ENCODE measurements around the gene NATD1. TPM values are rescaled to one million over a fixed set of nuclear protein-coding genes. Genes with fewer than 3 reads are reported as not detected.

The NATD1 gene
- total RNA-seq, 1 donor from 2014 or later = 20.6 TPM

DNA sequence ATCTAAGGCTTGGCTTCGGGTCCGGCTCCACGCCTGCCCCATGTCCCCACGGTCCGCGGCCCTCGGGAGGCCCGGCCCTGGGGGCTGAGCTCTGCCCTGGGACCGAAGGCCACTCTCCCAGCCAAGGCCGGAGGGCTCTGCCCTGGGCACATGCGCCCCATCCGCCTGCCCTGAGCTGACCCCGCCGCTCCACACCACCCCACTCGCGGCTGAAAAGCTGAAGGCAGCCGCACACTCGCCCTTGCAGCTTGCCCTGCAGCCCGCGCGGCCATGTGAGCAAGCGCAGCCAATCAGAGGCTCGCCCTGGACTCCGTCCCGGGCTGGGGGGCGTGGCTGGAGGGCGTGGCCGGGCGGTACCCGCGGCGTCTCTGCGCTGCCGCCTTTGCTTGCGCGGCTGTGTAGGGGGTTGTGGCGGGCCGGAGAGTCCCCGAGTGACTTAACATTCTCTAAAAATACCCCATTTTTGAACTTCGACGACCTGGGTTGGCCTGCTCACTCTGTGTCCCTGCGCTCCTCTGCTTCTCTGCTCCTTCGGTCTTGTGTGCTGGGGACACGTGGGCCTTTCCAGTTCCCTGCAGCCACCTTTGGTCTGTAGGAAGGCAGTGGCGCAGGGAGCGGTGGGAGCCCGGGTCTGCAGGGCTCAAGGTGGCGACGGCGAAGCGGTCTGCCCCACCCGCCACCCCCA is 22.5 kb upstream of the NATD1 start:
- DNase-seq (ENCODE audit: low spot score) = peak; percentile 95

DNA sequence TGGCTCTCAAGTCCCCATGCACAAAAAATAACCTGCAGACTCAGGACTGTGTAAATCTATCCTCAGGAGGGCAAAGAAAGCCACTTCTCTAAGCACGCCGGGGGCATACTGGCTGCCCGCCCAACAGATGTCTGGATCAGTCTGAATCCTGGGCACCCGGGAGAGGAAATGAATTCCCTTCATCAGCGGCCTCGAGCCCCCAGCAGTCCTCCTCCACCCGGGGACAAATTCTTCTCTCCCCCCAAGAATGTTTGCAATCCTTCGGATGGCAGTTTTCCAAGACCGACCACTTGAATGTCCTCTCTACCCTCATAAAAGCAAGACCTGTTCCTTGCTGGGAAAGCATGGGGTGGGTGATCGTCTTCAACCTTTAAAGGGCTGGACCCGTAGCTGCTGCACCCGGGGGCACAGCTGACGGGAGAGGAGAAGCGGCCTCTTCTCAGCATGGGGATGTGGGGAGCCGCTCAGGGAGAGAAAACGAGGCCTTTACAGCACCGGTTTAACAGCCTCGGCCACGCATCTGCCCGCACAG is 21.9 kb upstream of the NATD1 start:
- DNase-seq (ENCODE audit: low spot score) = no peak

DNA sequence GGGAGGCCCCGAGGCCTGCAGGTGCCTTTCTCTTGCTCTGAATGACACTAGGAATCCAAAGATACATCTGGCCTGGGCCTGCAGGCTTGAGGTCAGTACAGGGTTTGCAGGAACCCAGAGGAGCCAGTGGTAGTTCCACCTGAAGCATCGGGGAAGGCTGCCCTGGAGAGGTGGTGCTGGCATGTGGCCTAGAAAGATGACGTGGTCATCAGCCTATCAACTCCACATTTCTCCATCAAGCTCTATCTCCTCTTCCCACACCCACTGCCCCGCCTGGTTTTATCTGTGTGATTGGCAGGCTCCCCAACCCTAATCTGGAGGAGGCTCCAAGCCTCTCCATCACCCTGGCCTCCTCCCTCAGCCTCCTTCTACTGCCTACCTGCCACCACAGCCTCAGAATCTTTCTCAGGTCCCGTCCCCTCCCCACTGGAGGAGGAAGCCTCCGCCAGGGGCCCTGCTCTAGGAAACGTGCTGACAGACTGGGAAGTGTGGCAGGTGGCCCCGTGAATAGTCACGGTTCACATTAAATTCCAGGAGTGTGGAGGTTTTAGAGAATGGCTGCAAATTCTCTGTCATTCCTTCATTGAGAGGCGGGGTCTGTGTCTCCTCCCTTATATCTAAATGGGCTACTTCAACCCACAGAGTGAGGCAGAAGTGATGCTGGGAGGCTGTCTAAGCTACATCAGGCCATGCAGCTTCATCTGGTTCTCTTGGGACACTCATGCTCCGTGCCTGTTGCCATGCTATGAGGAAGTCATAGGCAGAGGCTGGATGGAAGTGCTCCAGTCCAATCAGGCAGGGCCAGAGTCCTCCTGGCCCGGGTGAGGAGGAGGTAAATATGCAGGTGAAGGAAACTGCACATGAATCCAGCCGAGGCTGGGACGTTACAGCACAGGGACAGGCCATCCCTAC is 19.9 kb upstream of the NATD1 start:
- DNase-seq (ENCODE audit: low spot score) = no peak

DNA sequence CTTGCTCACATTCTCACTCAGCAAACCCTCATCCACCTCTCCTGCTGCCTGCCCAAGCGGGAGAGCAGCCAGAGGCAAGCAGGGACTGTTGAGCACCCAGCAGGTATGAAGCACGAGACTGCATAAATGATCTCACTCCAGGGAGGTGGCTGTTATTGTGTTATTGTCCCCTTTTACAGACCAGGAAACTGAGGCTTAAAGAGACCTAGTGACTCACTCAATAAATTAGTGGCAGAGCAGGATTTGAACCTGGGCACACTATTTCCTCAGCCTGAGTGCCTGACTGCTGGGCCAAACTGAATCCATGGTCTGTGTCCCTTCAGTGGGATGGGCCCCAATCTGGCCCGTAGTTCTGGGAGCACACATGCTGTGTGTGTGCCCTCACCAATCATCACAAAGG is 19.0 kb upstream of the NATD1 start:
- no peak for DNase-seq (ENCODE audit: low spot score)

DNA sequence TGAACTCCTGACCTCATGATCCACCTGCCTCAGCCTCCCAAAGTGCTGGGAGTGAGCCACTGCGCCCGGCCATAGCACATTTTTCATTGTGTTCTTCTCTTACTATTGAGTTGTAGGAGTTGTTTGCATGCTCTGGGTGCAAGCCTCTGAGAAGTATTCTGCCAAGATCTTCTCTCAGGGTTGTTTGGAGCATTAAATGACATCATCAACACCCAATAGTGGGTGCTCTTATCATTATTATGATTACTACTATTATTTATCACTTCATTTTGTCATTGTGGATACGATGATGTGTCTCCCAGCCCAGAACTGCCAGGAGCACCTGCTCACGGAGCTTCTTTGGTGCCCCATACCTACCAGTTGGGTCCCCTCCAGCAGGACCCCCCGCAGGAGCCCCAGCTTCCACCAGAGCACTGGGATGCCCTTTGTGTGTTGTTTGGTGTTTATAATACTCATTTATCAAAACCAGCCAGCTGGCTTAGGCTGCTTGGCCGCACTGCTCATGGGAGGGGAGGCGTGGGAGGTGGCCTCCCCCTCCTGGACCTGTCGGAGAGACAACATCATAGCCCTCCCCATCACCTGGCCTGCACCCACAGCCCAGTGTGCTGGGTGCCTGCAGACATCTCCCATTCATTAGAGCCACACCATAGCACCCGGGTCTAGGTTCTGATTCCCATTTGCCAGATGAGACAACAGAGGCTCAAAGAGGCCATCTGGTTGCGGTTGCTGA is 18.4 kb upstream of the NATD1 start:
- DNase-seq (ENCODE audit: low spot score) = no peak

DNA sequence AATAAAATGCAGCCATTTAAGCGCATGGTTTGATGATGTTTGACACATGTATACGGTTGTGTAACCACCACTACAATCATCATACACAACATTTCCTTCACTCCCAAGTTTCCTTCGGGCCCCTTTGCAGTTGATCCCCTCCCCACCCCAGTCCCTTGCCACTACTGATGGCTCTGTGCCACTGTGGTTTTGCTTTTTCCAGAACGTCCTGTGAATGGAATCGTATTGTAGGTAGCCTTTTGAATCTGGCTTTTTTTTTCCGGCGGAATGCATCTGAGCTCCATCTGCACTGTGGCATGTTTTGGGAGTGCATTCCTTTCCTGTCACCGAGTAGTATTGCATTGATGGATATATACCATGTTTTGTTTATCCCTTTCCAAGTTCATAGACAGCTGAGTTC is 16.2 kb upstream of the NATD1 start:
- no peak for DNase-seq (ENCODE audit: low spot score)

DNA sequence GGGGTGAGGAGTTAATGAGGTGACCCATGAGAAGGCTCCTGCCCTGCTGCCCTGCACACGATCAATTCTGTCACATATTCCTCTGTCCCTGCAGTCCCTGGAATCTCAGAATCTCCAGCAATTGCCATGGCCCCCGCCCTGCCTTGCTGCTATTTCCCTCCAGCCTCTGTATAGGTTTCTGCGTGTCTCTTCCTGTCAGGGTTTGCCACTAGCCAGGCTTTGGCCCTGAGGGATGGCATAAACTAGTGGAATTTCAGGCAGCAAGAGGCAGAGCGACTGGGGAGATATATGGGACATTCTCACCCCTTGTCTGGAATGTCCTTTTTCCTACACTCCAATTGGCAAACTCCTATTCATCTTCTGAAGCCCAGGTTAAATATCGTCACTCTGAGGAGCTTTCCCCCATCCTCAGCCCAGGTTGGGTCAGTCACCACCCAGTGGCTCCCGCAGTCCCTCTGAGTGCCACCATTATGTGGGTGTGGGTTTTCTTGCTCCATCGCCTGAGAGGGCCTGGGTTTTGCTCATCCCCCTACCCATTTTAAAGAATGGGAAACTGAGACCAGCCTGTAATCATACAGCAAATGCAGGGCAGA is 15.5 kb upstream of the NATD1 start:
- DNase-seq (ENCODE audit: low spot score) = no peak

DNA sequence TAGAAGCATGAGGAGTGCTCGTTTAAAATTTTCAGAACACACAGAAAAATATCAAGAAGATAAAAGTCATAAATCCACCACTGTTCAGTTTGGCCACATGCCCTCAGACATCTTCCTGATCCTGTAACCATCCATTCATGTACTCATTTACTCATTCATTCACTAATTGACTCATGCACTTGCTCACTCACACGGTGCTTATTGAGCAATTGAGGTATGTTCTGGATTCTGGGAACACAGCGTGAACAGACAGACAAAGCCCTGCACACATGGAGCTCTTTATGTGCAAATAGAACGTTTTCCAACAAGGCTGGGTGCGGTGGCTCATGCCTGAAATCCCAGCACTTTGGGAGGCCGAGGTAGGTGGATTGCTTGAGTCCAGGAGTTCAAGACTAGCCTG is 10.2 kb upstream of the NATD1 start:
- DNase-seq (ENCODE audit: low spot score) = no peak

DNA sequence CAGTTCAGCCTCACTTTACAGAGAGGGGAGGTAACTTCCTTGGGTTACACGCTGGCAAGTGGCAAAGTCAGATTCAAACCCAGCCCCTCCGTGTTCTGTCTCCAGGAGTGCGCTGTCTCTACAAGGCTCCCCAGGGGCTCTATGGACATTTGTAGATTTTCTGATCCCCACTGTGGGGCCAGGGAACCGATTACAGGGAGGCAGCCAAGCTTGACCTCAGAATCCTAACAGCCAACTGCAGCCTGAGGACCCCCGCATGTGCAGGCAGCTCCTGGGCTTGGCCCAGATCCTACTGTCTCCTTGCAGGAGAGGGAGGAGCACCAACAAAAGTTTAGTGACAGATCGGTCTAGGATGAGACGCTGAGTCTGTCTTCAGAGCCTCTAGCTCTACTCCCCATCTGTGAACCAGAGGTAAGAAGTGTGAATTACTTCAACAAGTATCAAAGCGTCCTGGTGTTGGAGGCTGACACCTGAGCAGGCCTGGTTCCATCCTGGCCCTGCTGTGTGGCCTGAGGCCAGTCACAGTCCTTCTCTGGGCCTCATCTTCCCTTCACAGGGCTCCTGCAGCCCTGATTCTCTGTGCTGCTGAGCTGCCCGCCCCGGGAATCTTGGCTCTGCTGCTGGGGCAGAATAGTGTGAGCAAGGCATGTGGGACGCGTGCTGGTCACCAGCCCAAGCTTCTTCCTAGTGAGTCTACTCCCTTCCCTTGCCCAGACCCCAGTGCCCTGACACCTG is 9.2 kb upstream of the NATD1 start:
- no peak for DNase-seq (ENCODE audit: low spot score)

DNA sequence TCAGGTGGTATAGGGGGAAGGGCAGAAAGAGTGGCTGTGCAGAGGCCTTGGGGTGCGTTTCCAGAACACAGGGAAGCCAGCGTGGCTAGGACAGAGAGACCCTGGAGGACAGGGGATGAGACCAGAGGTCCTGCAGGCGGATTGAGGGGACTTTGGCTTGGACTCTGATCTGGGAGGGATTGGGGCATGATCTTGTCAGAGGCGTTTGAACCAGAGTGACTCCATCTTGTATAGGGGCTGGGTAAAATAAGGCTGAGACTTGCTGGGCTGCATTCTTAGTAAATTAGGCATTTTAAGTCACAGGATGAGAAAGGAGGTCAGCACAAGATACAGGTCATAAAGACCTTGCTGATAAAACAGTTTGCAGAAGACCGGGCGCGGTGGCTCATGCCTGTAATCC is 5.4 kb upstream of the NATD1 start:
- DNase-seq (ENCODE audit: low spot score) = no peak

DNA sequence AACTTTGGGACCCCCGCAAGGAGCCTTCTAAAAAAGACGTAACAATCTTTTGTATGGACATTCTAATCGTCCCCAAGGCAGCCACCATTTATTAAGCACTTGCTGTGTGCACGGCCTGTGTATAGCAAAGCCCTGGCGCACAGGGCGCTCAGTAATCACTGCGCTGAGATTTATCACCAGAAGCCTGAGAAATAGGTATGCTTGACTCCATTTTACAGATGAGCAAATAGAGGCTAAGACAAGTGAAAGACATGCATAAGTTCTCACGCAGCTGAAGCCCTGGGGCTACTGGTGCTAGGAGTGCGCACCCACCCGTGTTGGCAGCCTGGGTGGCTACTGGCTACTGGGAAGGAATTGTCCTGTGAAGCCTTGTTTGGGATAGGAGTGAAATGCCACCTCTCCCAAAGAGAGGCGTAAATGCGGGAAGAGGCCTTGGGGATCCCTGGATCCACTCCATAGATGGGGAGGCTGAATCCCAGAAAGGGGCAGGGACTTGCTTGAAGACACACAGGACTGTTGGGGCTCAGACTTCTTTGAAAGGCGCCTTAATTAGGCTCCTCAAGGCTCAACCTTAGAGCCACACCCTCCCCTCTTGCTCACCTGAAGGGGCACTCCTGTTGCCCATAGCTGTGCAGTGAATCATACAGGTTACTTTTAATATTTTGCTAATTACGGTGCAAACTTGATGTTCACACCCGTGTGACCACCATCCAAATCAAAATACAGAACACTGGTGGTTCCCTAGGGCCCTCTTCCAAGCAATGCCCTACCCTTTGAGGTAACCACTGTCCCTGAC is 634 bp upstream of the NATD1 start:
- no peak for DNase-seq (ENCODE audit: low spot score)

DNA sequence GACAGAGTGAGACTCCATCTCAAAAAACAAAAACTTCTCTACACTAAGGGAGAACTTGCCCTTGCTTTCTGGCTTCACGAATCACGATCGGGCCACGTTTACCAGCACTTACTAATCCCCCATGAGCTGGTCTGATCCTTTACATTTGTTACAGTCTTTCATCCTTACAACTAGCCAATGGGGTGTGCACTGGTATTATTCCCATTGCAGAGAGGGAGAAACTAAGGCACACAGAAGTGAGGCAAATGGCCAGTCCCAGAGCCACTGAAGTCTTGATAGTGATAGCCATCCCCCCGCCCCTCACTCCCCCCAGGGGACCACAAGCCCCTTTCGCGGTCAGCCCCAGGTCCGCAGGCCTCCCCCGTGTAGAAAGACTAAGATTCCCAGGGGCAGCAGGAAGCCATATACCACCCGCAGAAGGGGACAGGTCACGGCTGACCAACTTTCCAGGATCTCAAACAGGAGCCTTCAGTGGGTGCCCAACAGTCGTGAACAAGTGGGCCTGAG is 868 bp downstream of the NATD1 start:
- DNase-seq (ENCODE audit: low spot score) = no peak

DNA sequence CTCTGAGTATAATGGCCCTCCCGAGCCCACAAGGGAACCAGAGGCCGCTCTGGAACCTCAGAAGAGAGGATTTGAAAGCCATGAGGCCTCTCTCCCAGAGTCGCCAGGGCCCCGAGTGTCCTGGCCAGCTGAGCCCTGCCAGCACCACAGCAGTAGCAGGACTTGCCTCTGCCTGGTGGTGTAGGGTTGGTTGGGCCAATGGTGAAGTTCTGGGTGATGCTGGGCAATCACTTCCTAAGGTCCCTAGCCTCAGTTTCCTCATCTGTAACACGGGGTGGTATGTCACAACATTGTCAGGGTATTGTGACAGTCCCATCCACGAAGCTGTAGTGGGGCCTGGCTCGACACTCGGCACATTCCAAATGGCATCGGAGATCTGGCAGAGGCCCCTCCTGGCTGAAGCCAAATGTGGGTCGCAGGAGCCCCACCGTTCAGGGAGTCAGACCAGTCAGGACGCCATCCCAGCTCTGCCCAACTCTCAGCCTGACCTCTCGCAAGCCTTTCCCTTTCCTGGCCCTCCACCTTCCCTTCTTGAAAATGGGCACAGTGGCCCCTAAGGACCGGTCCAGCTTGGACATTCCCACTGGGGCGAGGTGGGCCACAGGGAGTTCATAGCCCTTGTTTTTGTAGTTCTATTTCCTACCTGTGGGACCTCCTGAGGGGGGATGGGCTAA is 1.7 kb downstream of the NATD1 start:
- DNase-seq (ENCODE audit: low spot score) = no peak

DNA sequence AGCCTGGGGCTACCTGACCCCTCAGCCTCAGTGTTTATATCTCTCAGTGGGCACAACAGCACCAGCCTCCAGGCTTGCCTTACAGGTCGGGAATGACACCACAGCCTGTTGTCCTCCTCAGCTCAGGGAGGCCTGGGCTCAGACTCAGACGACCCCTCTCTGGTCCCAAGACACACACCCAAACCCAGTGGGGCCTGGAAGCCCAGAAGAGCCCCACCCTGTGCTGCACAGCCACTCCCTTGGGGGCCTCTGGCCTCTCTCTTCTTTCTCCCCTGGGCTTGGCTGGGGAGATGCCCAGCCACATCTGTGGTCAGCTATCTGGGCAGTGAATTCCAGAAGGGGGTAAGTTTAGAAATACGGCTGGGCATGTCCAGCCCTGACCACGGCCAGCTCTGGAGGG is 2.4 kb downstream of the NATD1 start:
- DNase-seq (ENCODE audit: low spot score) = no peak

DNA sequence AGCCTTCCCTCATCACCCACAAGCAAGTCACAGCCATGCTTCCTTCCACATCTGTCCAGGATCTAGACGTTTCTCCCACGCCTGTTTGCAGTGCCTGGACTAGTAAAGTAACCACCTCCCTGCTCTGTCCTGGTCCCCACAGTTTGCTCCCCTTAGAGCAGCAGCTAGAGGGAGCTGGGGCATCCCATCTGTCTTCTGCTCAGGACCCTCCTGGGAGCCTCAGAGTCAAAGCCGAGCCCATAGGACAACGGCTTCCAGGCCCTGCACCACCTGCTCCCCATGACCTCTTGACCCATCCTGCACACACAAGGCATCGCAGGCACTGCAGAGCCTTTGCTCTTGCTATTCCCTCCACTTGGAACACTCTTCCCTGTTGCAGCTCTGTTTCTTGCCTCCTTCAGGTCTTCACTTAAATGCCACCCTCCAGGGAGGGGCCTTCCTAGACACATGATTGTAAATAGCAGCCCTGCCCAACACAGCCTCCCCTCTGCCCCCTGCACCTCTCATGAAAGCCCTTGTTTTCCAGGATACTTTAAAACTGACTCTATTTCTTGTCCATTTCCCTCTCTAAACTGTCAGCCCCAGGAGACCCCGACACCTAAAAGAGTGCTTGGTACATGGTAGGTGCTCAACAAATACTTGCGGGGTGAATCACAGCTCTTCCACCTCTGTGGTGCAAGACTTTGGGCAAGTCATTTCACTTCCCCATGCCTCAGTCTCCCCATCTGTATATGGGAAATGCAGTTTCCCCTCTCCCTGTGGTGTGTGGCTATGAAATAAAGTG is 3.1 kb downstream of the NATD1 start:
- no peak for DNase-seq (ENCODE audit: low spot score)

DNA sequence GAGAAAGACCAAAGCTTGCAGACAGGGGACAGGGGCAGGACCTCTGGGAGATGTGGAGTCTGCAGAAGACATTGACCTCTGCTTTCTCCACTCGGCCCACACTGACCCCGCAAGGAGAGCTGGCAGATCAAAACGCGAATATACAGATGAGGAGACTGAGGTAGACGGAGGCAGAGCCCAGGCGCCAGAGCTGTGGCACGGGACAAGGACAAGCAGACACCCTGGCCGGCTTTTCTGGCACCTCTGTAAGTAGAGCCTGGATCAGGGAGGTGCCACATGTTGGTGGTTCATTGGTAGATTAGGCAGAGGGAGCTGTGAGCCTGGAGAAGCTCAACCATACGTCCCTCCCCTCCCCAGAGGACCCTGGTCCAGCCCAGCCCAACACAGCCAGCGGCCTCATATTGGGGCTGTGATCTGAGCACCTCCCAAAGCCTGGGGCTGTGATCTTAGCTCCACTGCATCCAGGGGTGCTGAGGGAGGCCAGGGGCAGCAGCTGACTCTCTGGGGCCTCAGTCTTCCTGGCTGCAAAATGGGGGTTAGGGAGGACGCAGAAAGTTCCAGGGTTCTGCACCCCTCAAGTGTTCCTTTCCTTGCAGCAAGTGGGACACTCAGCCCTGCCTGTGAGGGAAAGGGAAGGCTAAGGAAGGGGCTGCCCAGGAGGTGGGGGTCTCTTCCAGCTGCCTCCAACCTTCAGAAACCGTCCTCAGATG is 4.0 kb downstream of the NATD1 start:
- DNase-seq (ENCODE audit: low spot score) = no peak

DNA sequence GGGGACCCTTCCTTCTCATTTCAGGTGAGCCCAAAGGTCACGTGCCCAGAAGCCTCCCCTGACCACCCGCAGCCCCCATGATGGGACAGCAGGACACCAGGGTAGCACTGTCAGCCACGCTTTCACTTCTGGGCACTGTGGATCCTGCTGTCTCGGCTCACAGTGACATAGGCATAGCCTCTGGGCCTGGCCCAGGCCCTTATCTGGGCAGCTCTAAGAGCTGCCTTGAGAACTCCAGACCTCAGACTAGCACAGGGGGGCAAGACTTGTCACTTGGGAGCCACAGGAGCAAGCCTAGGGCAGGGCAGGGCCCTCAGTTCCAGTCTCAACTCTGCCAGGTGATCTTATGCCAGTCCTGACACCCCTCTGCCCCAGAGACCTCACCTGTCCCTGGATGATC is 4.7 kb downstream of the NATD1 start:
- no peak for DNase-seq (ENCODE audit: low spot score)
